GM18526 (cell line): ENCODE data around the gene WDR6.

Experiments
- POLR2A ChIP-seq: IDR thresholded peaks from 3 replicates; pipeline ENCODE4 v1.6.1; 2011; ENCODE audit not compliant: insufficient read length; ENCODE audit errors: extremely low read depth

Gene WDR6

DNA sequence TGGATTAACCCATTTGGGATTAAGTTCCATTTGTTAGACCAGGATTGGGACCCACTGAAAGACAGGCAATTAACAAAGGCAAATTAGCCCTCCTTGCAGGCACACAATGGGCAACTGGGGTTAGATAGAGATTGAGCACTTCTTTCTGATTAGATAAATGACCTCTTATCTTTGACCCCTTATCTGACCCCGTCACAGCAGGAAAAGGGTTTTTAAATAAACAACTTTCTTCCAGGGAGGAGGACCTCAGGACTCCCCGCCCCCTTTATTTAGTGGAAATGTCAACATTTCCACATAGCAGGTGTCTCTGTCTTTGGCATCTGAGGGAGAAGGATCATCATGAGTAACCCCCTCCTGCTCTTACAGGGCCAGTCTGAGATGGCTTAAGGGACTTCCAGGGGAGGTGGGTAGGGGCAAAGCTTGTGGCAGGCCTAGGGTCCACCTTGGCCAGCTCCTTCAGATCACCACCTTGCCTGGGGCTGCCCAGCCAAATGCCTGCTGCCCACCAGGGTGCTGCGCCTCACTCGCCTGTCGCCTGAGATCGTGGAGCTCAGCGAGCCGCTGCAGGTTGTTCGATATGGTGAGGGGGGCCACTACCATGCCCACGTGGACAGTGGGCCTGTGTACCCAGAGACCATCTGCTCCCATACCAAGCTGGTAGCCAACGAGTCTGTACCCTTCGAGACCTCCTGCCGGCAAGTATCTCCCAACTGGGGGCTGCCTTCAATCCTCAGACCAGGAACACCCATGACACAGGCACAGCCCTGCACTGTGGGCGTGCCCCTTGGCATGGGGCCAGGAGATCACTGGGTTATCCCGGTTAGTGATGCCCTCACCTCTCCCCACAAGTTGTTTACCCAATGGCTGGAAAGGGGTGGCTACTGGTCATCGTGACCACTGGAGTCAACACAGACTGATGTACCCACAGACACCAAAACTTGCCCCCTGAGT, 2.6 kb upstream of the WDR6 start:
- TF ChIP-seq POLR2A: no peak

DNA sequence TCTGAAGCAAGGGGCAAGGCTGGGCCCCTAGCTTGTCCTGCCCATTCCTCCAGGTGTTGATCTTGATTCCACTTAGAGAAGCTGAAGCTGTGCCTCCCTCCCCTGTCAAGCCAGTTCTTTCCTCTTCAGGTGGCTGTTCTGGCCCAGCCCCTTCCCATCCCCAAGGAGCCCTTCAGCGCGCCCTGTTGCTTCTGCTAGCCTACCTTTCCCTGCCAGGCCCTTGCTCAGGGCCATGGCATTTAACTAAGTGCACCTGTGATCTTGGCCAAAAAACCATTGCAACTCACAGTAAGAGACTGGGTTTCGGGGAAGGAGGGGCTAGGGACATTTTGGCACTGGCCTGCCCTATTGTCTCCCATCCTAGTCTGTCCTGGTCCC, 1.9 kb upstream of the WDR6 start:
- no peak for TF ChIP-seq POLR2A

DNA sequence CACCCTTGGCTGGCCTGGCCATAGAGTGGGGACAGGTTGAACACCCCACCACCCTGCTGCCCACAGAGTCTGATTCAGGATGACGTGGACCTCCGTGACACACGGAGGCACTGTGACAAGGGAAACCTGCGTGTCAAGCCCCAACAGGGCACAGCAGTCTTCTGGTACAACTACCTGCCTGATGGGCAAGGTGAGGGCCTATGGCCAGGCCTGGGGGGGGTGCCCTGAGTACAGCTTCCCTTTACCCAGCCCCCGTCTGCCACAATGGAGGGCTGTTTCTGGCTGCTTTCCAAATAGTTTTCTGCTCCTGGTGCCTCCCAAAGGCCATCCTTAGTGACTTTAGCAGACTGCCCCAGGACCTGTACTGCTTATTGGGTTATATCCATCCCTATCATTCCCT, 1.2 kb upstream of the WDR6 start:
- TF ChIP-seq POLR2A: no peak

DNA sequence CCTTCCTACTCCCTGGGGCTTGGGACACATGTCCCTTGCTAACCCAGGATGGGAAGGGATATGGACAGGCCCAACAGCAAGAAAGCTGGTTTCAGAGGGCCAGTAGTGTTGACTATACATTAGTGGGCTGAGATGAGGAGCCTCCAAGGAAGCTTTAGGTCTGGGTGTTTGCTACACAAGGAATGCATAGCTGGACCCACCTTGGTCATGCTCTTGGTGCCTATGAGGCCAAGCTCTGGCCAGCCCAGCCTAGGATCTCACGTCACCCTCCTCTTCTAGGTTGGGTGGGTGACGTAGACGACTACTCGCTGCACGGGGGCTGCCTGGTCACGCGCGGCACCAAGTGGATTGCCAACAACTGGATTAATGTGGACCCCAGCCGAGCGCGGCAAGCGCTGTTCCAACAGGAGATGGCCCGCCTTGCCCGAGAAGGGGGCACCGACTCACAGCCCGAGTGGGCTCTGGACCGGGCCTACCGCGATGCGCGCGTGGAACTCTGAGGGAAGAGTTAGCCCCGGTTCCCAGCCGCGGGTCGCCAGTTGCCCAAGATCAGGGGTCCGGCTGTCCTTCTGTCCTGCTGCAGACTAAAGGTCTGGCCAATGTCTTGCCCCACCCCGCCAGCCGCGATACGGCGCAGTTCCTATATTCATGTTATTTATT, 653 bp upstream of the WDR6 start:
- no peak for TF ChIP-seq POLR2A

DNA sequence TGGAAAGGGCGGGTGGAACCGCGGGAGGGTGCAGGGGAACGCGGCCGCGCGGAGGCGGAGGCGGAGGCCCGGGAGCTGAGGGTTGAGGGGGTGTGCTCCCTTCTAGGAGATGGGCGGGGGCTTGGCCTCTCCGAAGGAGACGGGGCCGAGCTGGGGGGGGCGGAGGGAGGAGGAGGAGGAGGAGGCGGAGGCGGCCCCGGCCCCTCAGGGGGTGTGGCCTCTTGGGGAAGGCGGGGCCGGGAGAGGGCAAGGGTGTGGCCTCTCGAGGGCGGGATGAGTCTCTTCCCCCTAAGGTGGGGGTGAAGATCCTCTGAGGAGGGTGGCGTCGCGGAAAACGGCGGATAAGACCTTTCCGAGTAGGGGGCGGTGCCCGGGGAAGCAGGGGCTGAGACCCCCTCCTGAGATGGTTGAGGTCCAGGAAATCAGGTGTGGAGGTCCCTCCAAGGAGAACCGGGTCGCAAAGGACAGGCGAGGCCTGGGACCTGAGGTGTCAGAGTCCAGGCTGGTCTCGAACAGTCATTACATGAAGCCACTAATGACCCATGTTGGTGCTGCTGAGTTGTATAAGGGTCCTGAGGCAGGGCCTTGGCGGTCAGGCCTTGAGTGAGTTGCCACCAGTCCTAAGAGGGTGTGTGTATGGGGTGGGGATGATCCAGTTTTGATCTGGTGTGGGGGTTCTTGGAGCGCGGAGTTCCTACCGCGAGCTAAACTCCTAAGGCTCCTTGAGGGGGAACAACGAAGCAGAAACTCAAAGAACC, 759 bp downstream of the WDR6 start:
- no peak for TF ChIP-seq POLR2A

DNA sequence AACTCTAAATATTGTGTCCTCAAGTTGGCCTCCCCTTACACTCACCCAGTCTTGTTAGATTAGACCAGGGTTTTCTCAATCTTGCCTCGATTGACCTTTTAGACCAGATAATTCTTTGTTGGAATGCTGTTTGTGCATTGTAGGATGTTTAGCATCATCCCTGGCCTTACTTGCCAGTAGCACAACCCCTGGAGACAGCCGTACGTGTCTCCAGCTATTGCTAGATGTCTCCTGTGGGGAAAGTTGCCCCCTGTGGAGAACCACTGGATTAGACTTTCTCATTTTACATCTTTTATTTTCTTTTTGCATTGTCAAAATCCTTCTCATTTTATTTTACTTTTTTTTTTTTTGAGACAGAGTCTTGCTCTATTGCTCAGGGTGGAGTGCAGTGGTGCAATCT, 2.2 kb downstream of the WDR6 start:
- no peak for TF ChIP-seq POLR2A

DNA sequence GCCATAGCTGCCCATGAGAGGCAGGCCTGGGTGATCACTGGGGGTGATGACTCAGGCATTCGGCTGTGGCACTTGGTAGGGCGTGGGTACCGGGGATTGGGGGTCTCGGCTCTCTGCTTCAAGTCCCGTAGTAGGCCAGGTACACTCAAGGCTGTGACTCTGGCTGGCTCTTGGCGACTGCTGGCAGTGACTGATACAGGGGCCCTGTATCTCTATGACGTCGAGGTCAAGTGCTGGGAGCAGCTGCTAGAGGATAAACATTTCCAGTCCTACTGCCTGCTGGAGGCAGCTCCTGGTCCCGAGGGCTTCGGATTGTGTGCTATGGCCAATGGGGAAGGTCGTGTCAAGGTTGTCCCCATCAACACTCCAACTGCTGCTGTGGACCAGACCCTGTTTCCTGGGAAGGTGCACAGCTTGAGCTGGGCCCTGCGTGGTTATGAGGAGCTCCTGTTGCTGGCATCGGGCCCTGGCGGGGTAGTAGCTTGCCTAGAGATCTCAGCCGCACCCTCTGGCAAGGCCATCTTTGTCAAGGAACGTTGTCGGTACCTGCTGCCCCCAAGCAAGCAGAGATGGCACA, 5.3 kb downstream of the WDR6 start:
- TF ChIP-seq POLR2A: no peak

DNA sequence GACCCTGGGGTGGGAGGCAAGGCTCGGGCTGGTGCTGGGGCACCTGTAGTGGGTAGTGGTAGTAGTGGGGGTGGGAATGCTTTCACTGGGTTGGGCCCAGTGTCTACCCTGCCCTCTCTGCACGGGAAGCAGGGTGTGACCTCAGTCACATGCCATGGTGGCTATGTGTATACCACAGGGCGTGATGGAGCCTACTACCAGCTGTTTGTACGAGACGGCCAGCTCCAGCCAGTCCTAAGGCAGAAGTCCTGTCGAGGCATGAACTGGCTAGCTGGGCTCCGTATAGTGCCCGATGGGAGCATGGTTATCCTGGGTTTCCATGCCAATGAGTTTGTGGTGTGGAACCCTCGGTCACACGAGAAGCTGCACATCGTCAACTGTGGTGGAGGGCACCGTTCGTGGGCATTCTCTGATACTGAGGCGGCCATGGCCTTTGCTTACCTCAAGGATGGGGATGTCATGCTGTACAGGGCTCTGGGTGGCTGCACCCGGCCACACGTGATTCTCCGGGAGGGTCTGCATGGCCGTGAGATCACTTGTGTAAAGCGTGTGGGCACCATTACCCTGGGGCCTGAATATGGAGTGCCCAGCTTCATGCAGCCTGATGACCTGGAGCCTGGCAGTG, 6.0 kb downstream of the WDR6 start:
- no peak for TF ChIP-seq POLR2A

DNA sequence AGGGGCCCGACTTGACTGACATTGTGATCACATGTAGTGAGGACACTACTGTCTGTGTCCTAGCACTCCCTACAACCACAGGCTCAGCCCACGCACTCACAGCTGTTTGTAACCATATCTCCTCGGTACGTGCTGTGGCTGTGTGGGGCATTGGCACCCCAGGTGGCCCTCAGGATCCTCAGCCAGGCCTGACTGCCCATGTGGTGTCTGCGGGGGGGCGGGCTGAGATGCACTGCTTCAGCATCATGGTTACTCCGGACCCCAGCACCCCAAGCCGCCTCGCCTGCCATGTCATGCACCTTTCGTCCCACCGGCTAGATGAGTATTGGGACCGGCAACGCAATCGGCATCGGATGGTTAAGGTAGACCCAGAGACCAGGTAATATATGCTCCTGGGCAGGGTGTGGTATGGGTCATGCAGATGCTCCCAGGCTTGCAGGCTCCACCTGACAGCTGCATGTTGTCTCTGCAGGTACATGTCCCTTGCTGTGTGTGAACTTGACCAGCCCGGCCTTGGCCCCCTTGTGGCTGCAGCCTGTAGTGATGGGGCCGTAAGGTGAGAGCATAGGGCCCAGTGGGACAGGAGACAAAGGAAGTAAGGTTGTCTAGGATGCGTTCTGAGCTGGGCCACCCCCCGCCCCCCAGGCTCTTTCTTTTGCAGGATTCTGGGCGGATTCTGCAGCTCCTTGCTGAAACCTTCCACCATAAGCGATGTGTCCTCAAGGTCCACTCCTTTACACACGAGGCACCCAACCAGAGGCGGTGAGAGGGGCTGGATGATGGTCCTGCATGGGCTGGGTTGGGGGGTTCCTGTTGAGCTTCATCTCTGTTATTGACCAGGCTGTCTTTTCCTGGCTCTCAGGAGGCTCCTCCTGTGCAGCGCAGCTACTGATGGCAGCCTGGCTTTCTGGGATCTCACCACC, 6.8 kb downstream of the WDR6 start:
- TF ChIP-seq POLR2A: no peak

DNA sequence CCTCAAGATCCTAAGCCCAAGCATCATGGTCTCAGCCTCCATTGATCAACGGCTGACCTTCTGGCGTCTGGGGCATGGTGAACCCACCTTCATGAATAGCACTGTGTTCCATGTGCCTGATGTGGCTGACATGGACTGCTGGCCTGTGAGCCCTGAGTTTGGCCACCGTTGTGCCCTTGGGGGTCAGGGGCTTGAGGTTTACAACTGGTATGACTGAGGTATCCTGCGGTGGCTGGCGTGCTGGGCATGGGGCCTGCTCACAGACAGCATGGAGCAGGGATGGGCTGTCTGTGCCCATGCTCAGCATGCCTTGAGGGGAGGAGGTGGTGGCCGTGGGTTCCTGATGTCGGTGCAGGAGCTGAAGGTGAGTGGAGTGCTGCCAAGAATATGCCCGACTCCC, 7.9 kb downstream of the WDR6 start:
- TF ChIP-seq POLR2A: no peak

DNA sequence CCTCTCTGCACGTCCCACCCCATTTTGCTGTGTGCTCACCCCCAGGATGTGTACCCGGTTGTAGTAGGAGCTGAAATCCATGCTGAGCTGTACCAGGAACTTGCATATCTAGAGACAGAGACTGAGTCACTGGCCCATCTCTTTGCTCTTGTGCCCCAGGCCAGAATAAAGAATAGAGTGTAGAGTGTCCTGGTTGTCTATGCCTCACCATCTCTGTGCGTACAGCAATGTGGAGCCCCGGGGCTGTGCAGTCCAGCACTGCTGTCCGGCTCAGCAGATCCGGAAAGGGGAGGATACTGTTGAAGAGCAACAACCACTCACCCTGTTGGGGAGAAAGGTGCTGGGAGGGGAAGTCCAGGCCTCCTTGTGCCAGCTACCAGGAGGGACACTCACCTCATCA, 8.6 kb downstream of the WDR6 start:
- no peak for TF ChIP-seq POLR2A

DNA sequence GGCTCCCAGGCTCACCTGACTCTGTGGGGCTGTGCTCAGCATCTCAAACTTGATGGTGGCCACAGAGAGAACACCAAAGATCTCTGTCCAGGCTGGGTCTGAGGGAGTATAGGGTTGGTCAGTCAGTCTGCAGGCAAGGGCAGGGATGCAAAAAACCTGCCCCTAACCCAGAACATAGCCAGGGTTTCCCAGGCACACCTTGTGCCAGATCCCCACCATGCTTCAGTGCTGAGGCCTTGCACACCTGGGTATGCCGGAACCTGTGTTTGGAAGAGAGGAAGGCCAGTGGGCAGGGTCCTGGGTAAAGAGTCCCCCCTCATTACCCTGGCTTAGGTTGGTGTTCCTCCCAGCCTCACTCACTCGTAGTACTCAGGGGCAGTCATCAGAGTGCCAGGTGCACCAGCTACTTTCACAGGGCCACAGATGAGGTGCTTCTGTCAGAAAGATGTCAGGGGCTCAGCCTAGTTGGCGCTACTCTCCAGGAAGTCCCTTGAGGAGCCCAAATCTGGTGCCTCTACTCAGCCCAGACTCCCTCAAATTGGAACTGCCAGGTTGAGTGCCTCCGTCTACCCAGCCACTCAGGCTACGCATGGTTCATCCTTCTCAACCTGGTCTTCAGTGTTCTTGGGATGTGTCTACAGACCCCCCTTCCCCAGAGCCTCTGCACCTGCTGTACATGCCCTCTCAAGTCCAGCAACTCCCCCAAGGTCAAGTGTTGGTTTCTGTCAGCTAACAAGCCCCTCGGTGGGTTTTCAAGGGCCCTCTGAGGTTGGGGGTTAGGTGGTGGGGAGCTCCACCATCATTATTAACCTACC, 9.4 kb downstream of the WDR6 start:
- peak; percentile 30 for TF ChIP-seq POLR2A
